Activated CD4-positive, alpha-beta T cell treated with anti-CD3 and anti-CD28 coated beads for 4 hours (primary cell): Measurements from ENCODE around the gene ZDHHC11B.
"Not testable (repeated sequence)": the region's sequence is repeated elsewhere in the genome, so short reads cannot be mapped to it uniquely, and the experiment has no call there.

Experiments used
- DNase-seq, 2 donors: peaks; one replicate each; pipeline ENCODE4 v3.0.0-alpha.2; 2020

Gene ZDHHC11B

GRCh38 chr5:784428-785177, at the start of gene ZDHHC11B:
TSS of gene ZDHHC11B (minus strand) at chr5:784729. CDS start at chr5:766919, 17,810 bp downstream.
- DNase-seq: peak; percentile 93 to 97

GRCh38 chr5:834013-834412, 49.5 kb upstream of the ZDHHC11B start:
- not testable (repeated sequence) for DNase-seq

GRCh38 chr5:828194-828593, 43.7 kb upstream of the ZDHHC11B start:
- DNase-seq: not testable (repeated sequence)

GRCh38 chr5:825544-825943, 41.0 kb upstream of the ZDHHC11B start:
- not testable (repeated sequence) for DNase-seq

GRCh38 chr5:821504-821903, 37.0 kb upstream of the ZDHHC11B start:
- no peak for DNase-seq

GRCh38 chr5:820245-820644, 35.7 kb upstream of the ZDHHC11B start:
- DNase-seq: no peak

GRCh38 chr5:819078-819477, 34.5 kb upstream of the ZDHHC11B start:
- DNase-seq: no peak

GRCh38 chr5:816176-816575, 31.6 kb upstream of the ZDHHC11B start:
- DNase-seq: no peak

GRCh38 chr5:815449-815848, 30.9 kb upstream of the ZDHHC11B start:
- no peak for DNase-seq

- not testable (repeated sequence) for DNase-seq
Measured at GRCh38 chr5:813575-813974, 29.0 kb upstream of the ZDHHC11B start.

- DNase-seq: not testable (repeated sequence)
Measured at GRCh38 chr5:811384-811783, 26.9 kb upstream of the ZDHHC11B start.

- DNase-seq: not testable (repeated sequence)
Measured at GRCh38 chr5:807719-808514, 23.4 kb upstream of the ZDHHC11B start.

- DNase-seq: no peak
Measured at GRCh38 chr5:801472-801871, 16.9 kb upstream of the ZDHHC11B start.

GRCh38 chr5:801055-801454, 16.5 kb upstream of the ZDHHC11B start:
- not testable (repeated sequence) for DNase-seq

- DNase-seq: not testable (repeated sequence)
Measured at GRCh38 chr5:798505-799138, 14.1 kb upstream of the ZDHHC11B start.

GRCh38 chr5:797986-798385, 13.5 kb upstream of the ZDHHC11B start:
- not testable (repeated sequence) for DNase-seq

- DNase-seq: not testable (repeated sequence)
Measured at GRCh38 chr5:795873-796272, 11.3 kb upstream of the ZDHHC11B start.

- not testable (repeated sequence) for DNase-seq
Measured at GRCh38 chr5:794948-795347, 10.4 kb upstream of the ZDHHC11B start.

- DNase-seq: not testable (repeated sequence)
Measured at GRCh38 chr5:788703-789102, 4.2 kb upstream of the ZDHHC11B start.

- DNase-seq: not testable (repeated sequence)
Measured at GRCh38 chr5:787857-788233, 3.3 kb upstream of the ZDHHC11B start.

GRCh38 chr5:787224-787856, 2.8 kb upstream of the ZDHHC11B start:
- not testable (repeated sequence) for DNase-seq

GRCh38 chr5:785181-785705, 714 bp upstream of the ZDHHC11B start:
- DNase-seq: peak in 1 of 2 donors; percentile 7
